Esophagus squamous epithelium (tissue), 5 donors: ENCODE results near the gene CTTNBP2. TPM values are rescaled to one million over a fixed set of nuclear protein-coding genes. Genes with fewer than 3 reads are reported as not detected.

ENCODE experiments used
- DNase-seq: peaks from one replicate; lab custom pipeline; 2025; lab: John Stamatoyannopoulos, UW
- H3K27ac ChIP-seq, 4 donors: fragments of 200-600 bp; sonication (generic); one replicate each; pipeline ENCODE4 v1.5.1; 2016 to 2019; ENCODE audit warnings: mild to moderate bottlenecking in 1 of 4
- H3K27me3 ChIP-seq, 4 donors: fragments of 200-600 bp; sonication (generic); 1 replicate in 3 of 4; 2 replicates in 1 of 4; pipeline versions ENCODE4 v1.5.1 to v1.6.0; 2017 to 2021; ENCODE audit warnings: antibody characterized with exemption in 1 of 4
- H3K36me3 ChIP-seq, 3 donors: fragments of 200-600 bp; sonication (generic); one replicate each; pipeline ENCODE4 v1.5.1; 2016 to 2019
- H3K4me1 ChIP-seq, 3 donors: fragments of 200-600 bp; sonication (generic); one replicate each; pipeline ENCODE4 v1.5.1; 2017 to 2019
- H3K4me3 ChIP-seq, 4 donors: fragments of 200-600 bp; sonication (generic); 1 replicate in 3 of 4; 2 replicates in 1 of 4; pipeline ENCODE4 v1.5.1; 2016 to 2019; ENCODE audit warnings: mild to moderate bottlenecking in 2 of 4, moderate library complexity in 1 of 4
- H3K9me3 ChIP-seq, 3 donors: fragments of 200-600 bp; sonication (generic); one replicate each; pipeline ENCODE4 v1.5.1; 2016 to 2019
- POLR2A ChIP-seq, 4 donors: fragments of 450-650 bp; IDR thresholded peaks; one replicate each; pipeline ENCODE4 v1.6.1; 2017; ENCODE audit warnings: antibody characterized with exemption in 4 of 4, mild to moderate bottlenecking in 4 of 4, moderate library complexity in 3 of 4
- WGBS, 2 donors: methylation state at CpG; one replicate each; pipeline ENCODE4 v1.1.5; 2018; 5-methylcytosine and 5-hydroxymethylcytosine counted together
- intact Hi-C: fragments of 100-400 bp; cut with DNase I; formaldehyde crosslinking; loops from one replicate; pipeline ENCODE4 v1.15.0; 2022
- total RNA-seq, 4 donors: library from RNA; depleted of rRNA; stranded (reverse); fragments of >200 nt; gene quantifications; one replicate each; pipeline ENCODE4 v1.1.0, GENCODE V29; 2016
- TF ChIP-seq, protein P1 (sequence below), 6 experiments: fragments of 450-650 bp in 4 of 6; fragments of 200-600 bp in 2 of 6; sonication (generic) in 2 of 6; IDR thresholded peaks; one replicate each; pipeline ENCODE4 v1.5.1; 2016 to 2019; ENCODE audit warnings: antibody characterized with exemption in 6 of 6, mild to moderate bottlenecking in 4 of 6, moderate library complexity in 4 of 6
- donor health status: DM: yes; HTN: yes; CAD: no.

CTTNBP2 gene
- total RNA-seq, 4 donors from 2014 or later, result 8.5 to 31.5 (median 19.6) TPM

DNA sequence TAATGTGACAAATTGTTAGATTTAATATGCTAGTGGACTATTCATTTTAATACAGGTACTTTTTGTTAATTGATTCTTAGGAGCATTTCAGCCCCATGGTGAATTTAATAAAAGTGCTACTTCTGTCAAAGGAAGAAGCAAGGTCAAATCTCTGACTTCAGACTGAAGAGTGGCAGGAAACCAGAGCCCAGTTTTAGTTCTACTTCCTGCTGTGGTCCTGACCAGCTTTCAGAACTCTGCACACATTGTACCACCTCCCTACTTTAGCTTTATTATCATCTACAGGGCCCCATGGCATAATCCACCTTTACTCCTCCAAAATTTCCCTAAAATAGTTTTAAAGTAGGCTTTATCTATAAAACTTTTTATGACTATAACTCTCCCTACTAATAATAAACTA lies 33.7 kb downstream of the CTTNBP2 start:
- H3K9me3 ChIP-seq, result no peaks in the 10 kb centered on the region
- peaks cover 0 to 34% (median 0%) of the 10 kb centered on the region in 3 donors for H3K36me3 ChIP-seq
- no peak for DNase-seq
- H3K27ac ChIP-seq, result no peak overlapping the region
- intact Hi-C loops, result no loop called here
- H3K27me3 ChIP-seq, result no peaks in the 10 kb centered on the region
- TF ChIP-seq, protein P1, sequence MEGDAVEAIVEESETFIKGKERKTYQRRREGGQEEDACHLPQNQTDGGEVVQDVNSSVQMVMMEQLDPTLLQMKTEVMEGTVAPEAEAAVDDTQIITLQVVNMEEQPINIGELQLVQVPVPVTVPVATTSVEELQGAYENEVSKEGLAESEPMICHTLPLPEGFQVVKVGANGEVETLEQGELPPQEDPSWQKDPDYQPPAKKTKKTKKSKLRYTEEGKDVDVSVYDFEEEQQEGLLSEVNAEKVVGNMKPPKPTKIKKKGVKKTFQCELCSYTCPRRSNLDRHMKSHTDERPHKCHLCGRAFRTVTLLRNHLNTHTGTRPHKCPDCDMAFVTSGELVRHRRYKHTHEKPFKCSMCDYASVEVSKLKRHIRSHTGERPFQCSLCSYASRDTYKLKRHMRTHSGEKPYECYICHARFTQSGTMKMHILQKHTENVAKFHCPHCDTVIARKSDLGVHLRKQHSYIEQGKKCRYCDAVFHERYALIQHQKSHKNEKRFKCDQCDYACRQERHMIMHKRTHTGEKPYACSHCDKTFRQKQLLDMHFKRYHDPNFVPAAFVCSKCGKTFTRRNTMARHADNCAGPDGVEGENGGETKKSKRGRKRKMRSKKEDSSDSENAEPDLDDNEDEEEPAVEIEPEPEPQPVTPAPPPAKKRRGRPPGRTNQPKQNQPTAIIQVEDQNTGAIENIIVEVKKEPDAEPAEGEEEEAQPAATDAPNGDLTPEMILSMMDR (IDR thresholded peaks at IDR 0.05), result no peak
- TF ChIP-seq POLR2A (IDR thresholded peaks at IDR 0.05), result no peak
- H3K4me1 ChIP-seq, result peaks cover 0 to 16% (median 0%) of the 10 kb centered on the region in 3 donors
- no peak overlapping the region for H3K4me3 ChIP-seq

DNA sequence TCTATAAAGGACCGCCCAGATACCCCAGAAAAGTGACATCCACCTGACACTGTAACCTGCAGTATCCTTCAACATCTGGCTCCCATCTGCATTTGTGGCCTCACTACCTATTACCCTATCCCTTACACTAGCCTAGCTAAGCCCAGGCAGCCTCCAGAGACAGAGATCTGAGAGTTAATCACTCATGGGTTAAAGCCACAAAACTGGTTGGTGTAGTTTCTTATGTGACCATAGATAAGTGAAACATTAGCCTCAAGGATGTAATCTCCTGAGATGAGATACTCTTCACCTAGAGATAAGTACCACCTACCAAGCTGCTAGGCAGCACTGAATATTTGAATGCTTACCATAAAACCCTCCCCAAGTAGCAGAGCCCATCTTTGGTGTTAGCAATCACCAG lies 35.4 kb downstream of the CTTNBP2 start:
- H3K9me3 ChIP-seq, result no peaks in the 10 kb centered on the region
- no peak overlapping the region for H3K27ac ChIP-seq
- H3K4me1 ChIP-seq, result peaks cover 0 to 16% (median 0%) of the 10 kb centered on the region in 3 donors
- no peaks in the 10 kb centered on the region for H3K27me3 ChIP-seq
- no peak overlapping the region for H3K4me3 ChIP-seq
- intact Hi-C loops, result no loop called here
- peaks cover 0 to 18% (median 0%) of the 10 kb centered on the region in 3 donors for H3K36me3 ChIP-seq
- WGBS, 2 donors, result 86 to 92% methylated on average over 1 of the region's 1 CpG
- TF ChIP-seq, protein P1 (IDR thresholded peaks at IDR 0.05), result no peak
- no peak for TF ChIP-seq POLR2A (IDR thresholded peaks at IDR 0.05)
- no peak for DNase-seq

DNA sequence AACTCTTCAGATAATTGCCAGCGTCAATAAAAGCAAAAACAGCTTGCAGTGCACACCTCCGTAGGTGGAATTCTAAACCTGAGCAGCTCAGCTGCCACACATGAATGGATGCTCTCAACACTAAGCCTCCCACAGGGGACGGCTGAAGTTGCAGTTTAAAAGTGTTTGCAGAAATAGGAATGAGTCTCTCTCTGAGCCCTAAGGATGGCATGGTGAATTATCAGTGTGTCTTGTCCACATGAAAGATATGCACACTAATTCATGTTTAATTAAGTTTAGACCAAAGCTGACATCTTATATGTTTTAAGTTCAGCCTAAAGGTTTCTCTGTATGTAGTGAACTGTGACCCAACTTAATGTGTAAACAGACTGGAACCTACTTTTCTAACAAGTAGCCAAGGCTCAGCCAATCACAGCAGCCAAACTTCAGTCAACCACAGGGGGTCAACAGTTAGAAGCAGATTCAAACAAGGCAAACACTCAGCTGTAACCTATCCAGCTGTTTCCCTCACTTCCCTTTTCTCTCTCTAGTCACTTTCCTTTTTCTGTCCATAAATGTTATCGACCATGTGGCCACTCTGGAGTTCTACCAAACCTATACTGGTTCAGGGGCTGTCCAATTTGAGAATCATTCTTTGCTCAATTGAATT lies 38.1 kb downstream of the CTTNBP2 start:
- Histone ChIP-seq H3K36me3 (peaks cover 0 to 1% (median 0%) of the 10 kb centered on the region in 3 donors), H3K4me3 (no peak overlapping the region), H3K27me3 (no peaks in the 10 kb centered on the region), H3K9me3 (no peaks in the 10 kb centered on the region), H3K4me1 (peaks cover 0 to 30% (median 0%) of the 10 kb centered on the region in 3 donors), H3K27ac (no peak overlapping the region)
- TF ChIP-seq, protein P1 (IDR thresholded peaks at IDR 0.05), result no peak
- TF ChIP-seq POLR2A (IDR thresholded peaks at IDR 0.05), result no peak
- 64 to 78% methylated on average over 3 to 4 of the region's 4 CpGs for WGBS, 2 donors
- DNase-seq, result no peak
- intact Hi-C loops, result no loop called here

DNA sequence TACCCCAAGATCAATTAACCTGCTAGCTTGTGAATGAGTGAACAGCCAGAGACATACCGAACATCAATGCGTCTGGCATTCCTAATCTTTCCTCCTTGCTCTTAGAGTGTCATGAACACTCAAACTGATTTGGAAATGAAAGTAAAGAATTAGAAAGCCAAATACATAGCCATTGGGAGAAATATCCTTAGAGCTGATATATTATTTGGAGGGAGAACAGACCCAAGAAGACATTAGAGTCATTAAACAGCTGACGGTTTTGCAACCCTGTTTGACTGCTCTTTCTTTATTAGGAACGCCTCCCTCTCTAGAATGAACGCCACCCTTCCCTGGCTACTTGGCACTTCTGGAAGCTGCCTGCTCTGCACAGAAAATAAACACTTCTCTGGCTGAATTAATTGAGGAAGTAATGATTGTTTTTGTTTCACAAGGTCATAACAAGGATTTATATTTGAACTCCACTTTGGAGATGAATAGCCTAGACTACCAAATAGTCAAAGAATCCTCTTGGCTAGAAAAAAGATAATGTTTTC lies 42.8 kb downstream of the CTTNBP2 start:
- Histone ChIP-seq H3K27ac (peak overlapping the region in 2 of 4 donors; percentile 4 to 46), H3K9me3 (no peaks in the 10 kb centered on the region), H3K4me3 (no peak overlapping the region), H3K4me1 (peaks cover 0 to 54% (median 7%) of the 10 kb centered on the region in 3 donors), H3K36me3 (no peaks in the 10 kb centered on the region), H3K27me3 (no peaks in the 10 kb centered on the region)
- intact Hi-C loops, result no loop called here
- DNase-seq, result no peak
- 47% methylated on average over 5 of the region's 5 CpGs for WGBS, 2 donors
- no peak for TF ChIP-seq POLR2A (IDR thresholded peaks at IDR 0.05)
- TF ChIP-seq, protein P1 (IDR thresholded peaks at IDR 0.05), result no peak

DNA sequence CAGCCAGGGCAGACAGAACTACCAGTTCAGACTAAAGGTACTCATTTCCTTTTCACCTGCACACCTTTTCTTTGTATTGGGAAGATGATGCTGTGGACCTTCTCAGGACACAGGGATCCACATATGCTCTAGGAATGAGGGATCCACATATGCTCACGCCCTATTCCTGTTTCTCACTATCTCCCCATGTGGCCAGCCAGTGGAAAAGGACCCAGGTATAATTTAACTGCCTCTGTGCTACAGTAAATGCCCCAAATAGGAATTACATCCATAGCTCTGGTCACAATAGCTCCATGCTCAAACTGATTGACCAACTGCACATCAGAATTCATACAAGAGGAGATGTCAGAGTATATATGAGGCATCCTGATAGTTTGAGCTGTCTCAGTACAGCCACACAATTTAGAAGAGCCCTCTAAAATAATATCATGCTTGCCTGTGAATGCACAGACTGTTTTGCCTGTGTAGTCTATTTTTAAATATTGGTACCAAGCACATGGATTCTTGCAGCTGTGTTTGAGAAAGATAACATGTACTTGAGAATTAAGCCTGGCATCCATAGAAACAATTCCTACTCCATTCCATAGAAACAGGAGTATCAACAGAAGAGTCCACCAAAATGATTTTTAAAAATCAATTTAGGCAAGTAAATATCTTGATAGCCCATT lies 43.7 kb downstream of the CTTNBP2 start:
- Histone ChIP-seq H3K27me3 (no peaks in the 10 kb centered on the region), H3K4me1 (peaks cover 0 to 53% (median 7%) of the 10 kb centered on the region in 3 donors), H3K36me3 (no peaks in the 10 kb centered on the region), H3K27ac (no peak overlapping the region), H3K9me3 (no peaks in the 10 kb centered on the region), H3K4me3 (no peak overlapping the region)
- 80 to 90% methylated on average over 1 of the region's 1 CpG for WGBS, 2 donors
- TF ChIP-seq POLR2A (IDR thresholded peaks at IDR 0.05), result no peak
- TF ChIP-seq, protein P1 (IDR thresholded peaks at IDR 0.05), result no peak
- no peak for DNase-seq
- intact Hi-C loops, result no loop called here
